Measurements from ENCODE around the gene CADPS.

Gene CADPS

GRCh38 chr3:62732183-62732904 lies 142.9 kb downstream of the CADPS start:
- no peak for DNase-seq

GRCh38 chr3:62727981-62728380 lies 147.2 kb downstream of the CADPS start:
- DNase-seq, result no peak

- DNase-seq, result no peak
Measured at GRCh38 chr3:62727536-62727935, 147.7 kb downstream of the CADPS start.

- no peak for DNase-seq
Measured at GRCh38 chr3:62724503-62724902, 150.7 kb downstream of the CADPS start.

GRCh38 chr3:62723914-62724217 lies 151.3 kb downstream of the CADPS start:
- no peak for DNase-seq

- no peak for DNase-seq
Measured at GRCh38 chr3:62723166-62723913, 151.9 kb downstream of the CADPS start.

- no peak for DNase-seq
Measured at GRCh38 chr3:62722344-62722743, 152.9 kb downstream of the CADPS start.

GRCh38 chr3:62718515-62719320 lies 156.5 kb downstream of the CADPS start:
- no peak for DNase-seq

GRCh38 chr3:62718011-62718410 lies 157.2 kb downstream of the CADPS start:
- DNase-seq, result no peak

GRCh38 chr3:62712746-62713145 lies 162.5 kb downstream of the CADPS start:
- no peak for DNase-seq

- DNase-seq, result no peak
Measured at GRCh38 chr3:62710751-62711150, 164.5 kb downstream of the CADPS start.

GRCh38 chr3:62708638-62709373 lies 166.4 kb downstream of the CADPS start:
- no peak for DNase-seq

GRCh38 chr3:62705721-62706120 lies 169.5 kb downstream of the CADPS start:
- no peak for DNase-seq

GRCh38 chr3:62703451-62704167 lies 171.6 kb downstream of the CADPS start:
- no peak for DNase-seq

GRCh38 chr3:62700357-62700756 lies 174.9 kb downstream of the CADPS start:
- no peak for DNase-seq

- no peak for DNase-seq
Measured at GRCh38 chr3:62699728-62700127, 175.5 kb downstream of the CADPS start.

GRCh38 chr3:62696011-62696410 lies 179.2 kb downstream of the CADPS start:
- no peak for DNase-seq

- DNase-seq, result no peak
Measured at GRCh38 chr3:62688812-62689211, 186.4 kb downstream of the CADPS start.

- DNase-seq, result no peak
Measured at GRCh38 chr3:62688050-62688449, 187.2 kb downstream of the CADPS start.

GRCh38 chr3:62686503-62687294 lies 188.5 kb downstream of the CADPS start:
- DNase-seq, result no peak

GRCh38 chr3:62682826-62683225 lies 192.4 kb downstream of the CADPS start:
- DNase-seq, result no peak

- no peak for DNase-seq
Measured at GRCh38 chr3:62679988-62680387, 195.2 kb downstream of the CADPS start.
